ENCODE data around the gene DENND1A. TPM values are rescaled to one million over a fixed set of nuclear protein-coding genes. Genes with fewer than 3 reads are reported as not detected.
"Not testable (repeated sequence)": the region's sequence is repeated elsewhere in the genome, so short reads cannot be mapped to it uniquely, and the experiment has no call there.

DENND1A gene
- total RNA-seq, 1 donor from 2014 or later: 6.9 TPM

DNA sequence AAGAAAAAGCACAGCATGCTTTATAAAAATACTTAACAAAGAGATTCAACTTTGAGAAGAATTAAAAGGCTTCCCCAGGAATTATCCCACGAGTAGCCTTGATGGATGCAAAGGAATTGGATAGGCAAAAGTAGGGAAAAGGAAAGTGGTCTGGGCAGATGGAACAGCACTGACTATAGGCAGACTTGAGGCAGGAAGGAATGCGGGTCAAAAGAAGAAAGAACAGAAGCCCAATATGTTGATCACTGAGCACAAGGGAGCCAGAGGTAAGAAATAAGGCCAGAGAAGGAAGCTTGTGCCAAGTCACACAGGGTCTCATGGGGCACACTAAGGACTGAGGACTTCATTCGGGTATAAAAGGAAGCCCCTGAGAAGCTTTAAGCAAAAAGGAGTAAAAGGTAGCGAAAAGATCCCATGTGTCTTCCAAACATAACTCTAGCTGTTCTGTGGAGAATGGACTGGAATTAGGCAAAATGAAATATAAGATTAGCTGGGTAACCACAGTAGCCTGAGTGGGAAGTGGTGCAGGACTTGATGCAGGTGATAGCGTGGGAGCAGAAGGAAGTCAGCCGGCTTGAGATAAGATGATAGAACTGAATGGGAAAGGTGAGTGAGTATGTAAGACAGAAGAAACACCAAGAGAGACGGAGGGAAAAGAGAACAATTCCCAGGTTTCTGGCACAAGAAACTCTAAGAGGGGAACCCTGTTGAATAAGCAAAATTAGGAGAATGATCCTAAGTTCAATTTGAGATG lies 106.6 kb downstream of the DENND1A start:
- DNase-seq (ENCODE audit: low read depth in 2 of 2): no peak

DNA sequence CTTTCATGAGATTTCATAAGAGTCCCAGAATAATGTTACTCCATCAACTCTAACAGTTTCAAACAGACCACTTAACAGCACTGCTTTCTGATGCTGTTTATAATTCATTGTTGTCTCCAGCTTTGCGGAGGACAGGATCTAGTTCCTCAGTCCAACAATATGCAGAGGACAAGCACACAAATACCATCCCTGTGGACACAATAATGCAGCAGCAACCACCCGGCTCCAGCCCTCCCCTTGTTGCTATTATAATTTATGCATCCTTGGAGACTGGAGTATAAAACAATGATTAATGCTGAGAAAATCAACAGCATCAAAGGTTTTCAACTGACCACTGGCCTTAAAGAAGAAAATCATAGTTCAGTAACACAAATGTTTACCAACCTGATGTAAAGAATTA lies 108.3 kb downstream of the DENND1A start:
- no peak for DNase-seq (ENCODE audit: low read depth in 2 of 2)

- DNase-seq (ENCODE audit: low read depth in 2 of 2): no peak
Measured at GRCh38 chr9:123820139-123820538, 109.8 kb downstream of the DENND1A start.

GRCh38 chr9:123816817-123817472 lies 113.0 kb downstream of the DENND1A start:
- peak; percentile 30 to 64 for DNase-seq (ENCODE audit: low read depth in 2 of 2)

DNA sequence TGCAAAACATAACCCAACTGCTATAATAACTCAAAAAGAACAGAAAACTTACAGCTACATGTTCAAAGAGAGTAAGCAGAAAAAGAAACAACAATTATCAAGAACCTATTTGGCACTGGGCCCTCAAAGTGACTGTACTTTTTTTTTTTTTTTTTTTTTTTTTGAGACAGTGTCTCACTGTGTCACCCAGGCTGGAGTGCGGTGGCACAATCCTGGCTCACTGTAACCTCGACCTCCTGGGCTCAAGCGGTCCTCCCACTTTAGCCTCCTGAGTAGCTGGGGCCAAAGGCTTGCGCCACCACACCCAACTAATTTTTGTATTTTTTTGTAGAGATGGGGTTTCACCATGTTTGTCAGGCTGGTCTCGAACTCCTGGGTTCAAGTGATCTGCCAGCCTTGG lies 114.1 kb downstream of the DENND1A start:
- not testable (repeated sequence) for DNase-seq (ENCODE audit: low read depth in 2 of 2)

DNA sequence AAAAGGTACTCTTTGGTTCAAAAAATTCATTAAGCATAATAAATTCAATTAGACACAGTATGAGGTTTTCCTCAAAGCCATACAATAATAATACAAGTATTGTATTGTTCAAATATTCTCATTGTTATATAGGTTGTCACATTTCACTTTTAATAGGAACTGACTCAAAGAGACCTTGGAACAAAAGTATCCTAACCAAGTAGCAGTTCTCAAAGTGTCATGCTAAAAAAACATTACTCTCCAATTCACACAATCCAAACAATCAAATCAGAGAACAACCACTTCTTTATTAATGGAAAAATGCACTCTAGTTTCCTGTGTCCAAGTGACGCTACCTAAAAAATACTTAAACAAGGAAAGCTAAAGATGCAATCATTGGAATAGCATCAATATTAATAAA lies 115.4 kb downstream of the DENND1A start:
- DNase-seq (ENCODE audit: low read depth in 2 of 2): peak in 1 of 2 donors; percentile 25

DNA sequence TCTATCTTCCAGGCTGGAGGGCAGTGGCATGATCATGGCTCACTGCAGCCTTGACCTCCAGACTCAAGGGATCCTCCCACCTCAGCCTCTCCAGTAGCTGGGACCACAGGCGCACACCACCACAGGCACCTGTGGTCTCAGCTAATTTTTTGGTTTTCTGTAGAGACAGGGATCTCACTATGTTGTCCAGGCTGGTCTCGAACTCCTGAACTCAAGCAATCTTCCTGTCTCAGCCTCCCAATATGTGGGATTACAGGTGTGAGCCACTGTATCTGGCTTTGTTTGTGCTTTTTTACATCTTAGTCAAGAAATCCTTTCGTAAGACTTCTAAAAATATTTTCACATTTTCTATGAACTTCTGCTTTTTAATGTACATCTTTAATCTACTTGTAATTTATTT lies 116.9 kb downstream of the DENND1A start:
- no peak for DNase-seq (ENCODE audit: low read depth in 2 of 2)

DNA sequence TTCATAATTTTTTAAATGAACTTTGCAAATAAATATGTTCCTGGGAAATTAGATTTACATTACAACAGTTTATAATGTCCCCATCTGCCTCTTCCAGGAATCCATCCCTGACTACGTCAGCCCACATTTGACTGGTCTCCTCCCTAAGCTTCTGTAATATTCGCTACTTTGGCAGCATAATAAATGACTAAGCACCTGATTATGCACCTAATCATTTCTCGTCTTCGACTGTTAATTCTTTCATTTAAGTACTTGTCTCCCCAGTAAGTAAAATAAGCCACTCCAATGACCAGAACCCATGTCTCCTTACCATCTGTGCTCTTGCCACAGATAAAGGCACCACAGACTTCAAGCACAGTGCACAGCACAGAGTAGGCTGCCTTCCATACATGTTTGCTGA lies 122.7 kb downstream of the DENND1A start:
- DNase-seq (ENCODE audit: low read depth in 2 of 2): no peak

DNA sequence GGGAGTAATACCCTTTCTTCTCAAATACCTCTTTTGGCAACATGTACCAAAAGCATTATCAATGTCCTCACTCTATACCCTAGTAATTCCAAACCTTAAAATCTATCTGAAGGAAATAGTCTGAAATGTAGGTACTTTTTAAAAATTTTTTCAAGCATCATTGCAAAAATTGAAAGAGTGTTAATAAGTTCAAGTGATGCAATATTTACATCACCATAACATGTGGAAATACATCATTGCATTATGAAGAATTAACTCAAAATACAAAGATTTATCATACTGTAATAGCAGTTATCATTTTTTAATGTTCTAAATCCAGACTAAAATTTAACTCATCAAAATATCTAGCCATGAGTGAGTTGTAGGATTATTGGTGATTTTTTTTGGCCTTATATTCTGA lies 123.1 kb downstream of the DENND1A start:
- DNase-seq (ENCODE audit: low read depth in 2 of 2): no peak

- no peak for DNase-seq (ENCODE audit: low read depth in 2 of 2)
Measured at GRCh38 chr9:123798195-123798594, 131.7 kb downstream of the DENND1A start.

DNA sequence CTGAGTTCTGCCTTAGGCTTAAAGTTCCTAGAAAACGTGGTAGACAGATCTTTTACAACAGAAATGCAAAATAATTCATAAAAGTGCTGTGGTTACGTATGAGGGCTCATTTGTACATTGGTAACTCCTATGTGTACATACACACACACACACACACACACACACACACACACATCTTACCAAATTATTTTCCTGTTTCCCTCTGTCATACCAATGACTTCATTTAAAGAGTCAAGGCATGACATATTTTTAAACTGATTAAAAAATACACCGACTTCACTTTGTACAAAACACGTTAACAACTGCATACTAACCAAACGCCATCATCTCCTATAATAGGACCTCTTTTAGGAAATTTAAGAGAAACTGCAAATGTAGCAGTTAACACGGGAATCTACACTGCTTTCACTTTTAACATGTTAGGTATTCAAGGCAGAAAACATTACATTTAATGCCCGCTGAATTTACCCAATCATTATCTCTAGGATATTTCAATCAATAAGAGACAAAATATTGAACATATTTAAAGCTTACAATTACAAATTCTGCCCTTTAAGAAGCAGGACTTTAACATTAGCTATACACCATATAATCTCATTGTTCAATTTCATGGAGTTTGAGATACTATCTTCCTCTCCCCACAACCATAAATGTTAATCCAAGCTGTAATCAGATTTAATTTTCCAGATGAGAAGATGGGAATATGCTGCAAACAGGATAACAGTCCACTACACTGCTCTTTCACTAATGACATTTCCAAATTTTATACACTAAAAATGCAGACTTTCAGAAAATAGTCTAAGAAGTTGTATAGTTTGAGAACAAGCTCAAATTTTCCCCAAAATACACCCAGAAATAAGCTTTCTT lies 133.1 kb downstream of the DENND1A start:
- peak in 1 of 2 donors; percentile 46 for DNase-seq (ENCODE audit: low read depth in 2 of 2)

DNA sequence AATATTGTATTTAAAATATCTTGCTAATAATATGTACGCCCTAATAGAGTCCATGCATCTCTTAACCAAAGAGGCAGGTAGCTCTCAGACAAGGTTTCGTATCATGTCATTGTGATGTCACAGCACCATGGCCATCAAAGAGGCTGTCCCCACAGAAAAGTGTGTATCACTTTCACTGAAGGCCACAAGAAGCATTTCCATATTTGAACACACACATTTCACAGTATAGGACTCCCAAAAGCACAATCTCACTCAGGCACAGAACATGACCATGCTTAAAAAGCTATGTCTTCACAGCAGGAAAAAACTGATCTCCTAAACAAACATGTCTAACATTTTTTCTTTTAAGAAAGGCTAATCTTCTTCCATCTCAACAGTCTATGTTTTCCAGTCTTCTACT lies 133.8 kb downstream of the DENND1A start:
- DNase-seq (ENCODE audit: low read depth in 2 of 2): no peak

- DNase-seq (ENCODE audit: low read depth in 2 of 2): no peak
Measured at GRCh38 chr9:123795336-123795735, 134.6 kb downstream of the DENND1A start.

DNA sequence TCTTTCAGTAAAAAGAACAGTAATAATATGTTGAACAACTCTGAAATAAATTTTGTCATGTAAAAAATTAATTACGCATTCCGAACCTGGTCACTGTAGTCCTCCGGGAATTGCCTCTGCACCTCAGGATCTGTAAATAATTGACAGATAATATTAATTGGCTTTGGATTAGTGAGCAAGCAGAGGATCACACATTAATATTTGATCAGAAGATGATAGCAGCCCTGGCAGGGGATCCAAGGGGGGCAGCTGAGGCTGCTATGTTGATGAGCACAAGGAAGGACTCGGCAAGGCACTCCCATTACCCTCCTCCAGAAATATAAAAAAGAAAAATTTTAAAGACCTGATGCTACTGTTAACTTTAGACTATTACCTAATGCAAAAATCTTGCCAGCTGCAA lies 137.4 kb downstream of the DENND1A start:
- DNase-seq (ENCODE audit: low read depth in 2 of 2): no peak

- no peak for DNase-seq (ENCODE audit: low read depth in 2 of 2)
Measured at GRCh38 chr9:123789554-123790292, 140.2 kb downstream of the DENND1A start.

- DNase-seq (ENCODE audit: low read depth in 2 of 2): no peak
Measured at GRCh38 chr9:123787416-123787815, 142.5 kb downstream of the DENND1A start.

GRCh38 chr9:123784518-123784917 lies 145.4 kb downstream of the DENND1A start:
- no peak for DNase-seq (ENCODE audit: low read depth in 2 of 2)

- DNase-seq (ENCODE audit: low read depth in 2 of 2): no peak
Measured at GRCh38 chr9:123778232-123778902, 151.6 kb downstream of the DENND1A start.

- no peak for DNase-seq (ENCODE audit: low read depth in 2 of 2)
Measured at GRCh38 chr9:123776708-123777537, 153.0 kb downstream of the DENND1A start.

Data from lung microvascular endothelial cell (primary cell).